Cerebellar nuclear complex (tissue), 1 donor: ENCODE results near the gene XAF1.
"Not testable (repeated sequence)": the region's sequence is repeated elsewhere in the genome, so short reads cannot be mapped to it uniquely, and the experiment has no call there.

Experiments used
- DNase-seq, 2 experiments: peaks; one replicate each; lab custom pipeline; 2025; lab: John Stamatoyannopoulos, UW

XAF1 gene

GRCh38 chr17:6753546-6753945, 2.3 kb upstream of the XAF1 start:
- DNase-seq: no peak

GRCh38 chr17:6755281-6755680, 565 bp upstream of the XAF1 start:
- DNase-seq: no peak

GRCh38 chr17:6756425-6757031, 682 bp downstream of the XAF1 start:
- DNase-seq: no peak

- no peak for DNase-seq
These were observed 1.9 kb downstream of the XAF1 start for GRCh38 chr17:6757747-6758146.

- DNase-seq: no peak
These were observed 5.9 kb downstream of the XAF1 start for GRCh38 chr17:6761779-6762178.

- DNase-seq: no peak
These were observed 12.6 kb downstream of the XAF1 start for GRCh38 chr17:6768447-6768846.

- DNase-seq: no peak
These were observed 16.2 kb downstream of the XAF1 start for GRCh38 chr17:6772016-6772415.

- not testable (repeated sequence) for DNase-seq
These were observed 19.1 kb downstream of the XAF1 start for GRCh38 chr17:6774906-6775305.

- DNase-seq: no peak
These were observed 20.1 kb downstream of the XAF1 start, which contains the start of gene FBXO39 for GRCh38 chr17:6775871-6776405. FBXO39 (plus strand) TSS chr17:6776215; CDS start chr17:6779869, 3,654 bp downstream.

- DNase-seq: no peak
These were observed 23.6 kb downstream of the XAF1 start for GRCh38 chr17:6779411-6779810.

GRCh38 chr17:6780001-6780400, 24.2 kb downstream of the XAF1 start:
- no peak for DNase-seq

- DNase-seq: no peak
These were observed 25.0 kb downstream of the XAF1 start for GRCh38 chr17:6780886-6781285.

GRCh38 chr17:6782244-6782643, 26.4 kb downstream of the XAF1 start:
- DNase-seq: no peak

GRCh38 chr17:6786618-6787017, 30.8 kb downstream of the XAF1 start:
- no peak for DNase-seq

- no peak for DNase-seq
These were observed 31.3 kb downstream of the XAF1 start for GRCh38 chr17:6787081-6787693.

- DNase-seq: no peak
These were observed 33.3 kb downstream of the XAF1 start for GRCh38 chr17:6789146-6789545.

GRCh38 chr17:6793748-6794493, 38.1 kb downstream of the XAF1 start:
- no peak for DNase-seq

- DNase-seq: no peak
These were observed 40.4 kb downstream of the XAF1 start for GRCh38 chr17:6796017-6796886.

GRCh38 chr17:6796887-6797490, 41.1 kb downstream of the XAF1 start:
- no peak for DNase-seq

- no peak for DNase-seq
These were observed 42.0 kb downstream of the XAF1 start for GRCh38 chr17:6797718-6798351.

GRCh38 chr17:6799738-6800137, 43.9 kb downstream of the XAF1 start:
- DNase-seq: no peak
